LNCAP (cell line): Measurements from ENCODE around the gene DIPK1A.

Experiments used
- CTCF ChIP-seq: fragments of 450-650 bp; IDR thresholded peaks from 2 replicates; pipeline ENCODE4 v1.5.1; 2017; ENCODE audit warnings: mild to moderate bottlenecking

Gene DIPK1A

DNA sequence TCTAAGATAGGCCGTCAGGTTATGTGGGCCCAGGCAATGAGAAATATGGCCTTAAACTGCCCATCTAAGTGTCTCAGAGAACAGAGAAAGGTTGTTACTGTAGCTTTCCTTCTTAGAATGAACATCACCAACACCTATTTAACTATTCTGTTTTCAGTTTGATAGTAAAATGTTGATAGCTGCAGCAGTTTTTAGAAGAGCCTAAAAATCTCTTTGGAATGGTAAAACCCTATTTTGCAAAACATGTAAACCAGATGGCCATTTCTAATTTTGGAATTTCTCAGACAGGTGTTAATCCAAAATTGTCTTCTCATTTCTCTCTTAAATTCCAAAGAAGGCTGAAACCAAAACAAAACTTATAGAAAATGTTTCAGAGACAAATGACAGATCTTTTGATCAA is 57.5 kb downstream of the DIPK1A start:
- TF ChIP-seq CTCF: no peak

GRCh38 chr1:92902406-92902744 is 58.9 kb downstream of the DIPK1A start:
- no peak for TF ChIP-seq CTCF

DNA sequence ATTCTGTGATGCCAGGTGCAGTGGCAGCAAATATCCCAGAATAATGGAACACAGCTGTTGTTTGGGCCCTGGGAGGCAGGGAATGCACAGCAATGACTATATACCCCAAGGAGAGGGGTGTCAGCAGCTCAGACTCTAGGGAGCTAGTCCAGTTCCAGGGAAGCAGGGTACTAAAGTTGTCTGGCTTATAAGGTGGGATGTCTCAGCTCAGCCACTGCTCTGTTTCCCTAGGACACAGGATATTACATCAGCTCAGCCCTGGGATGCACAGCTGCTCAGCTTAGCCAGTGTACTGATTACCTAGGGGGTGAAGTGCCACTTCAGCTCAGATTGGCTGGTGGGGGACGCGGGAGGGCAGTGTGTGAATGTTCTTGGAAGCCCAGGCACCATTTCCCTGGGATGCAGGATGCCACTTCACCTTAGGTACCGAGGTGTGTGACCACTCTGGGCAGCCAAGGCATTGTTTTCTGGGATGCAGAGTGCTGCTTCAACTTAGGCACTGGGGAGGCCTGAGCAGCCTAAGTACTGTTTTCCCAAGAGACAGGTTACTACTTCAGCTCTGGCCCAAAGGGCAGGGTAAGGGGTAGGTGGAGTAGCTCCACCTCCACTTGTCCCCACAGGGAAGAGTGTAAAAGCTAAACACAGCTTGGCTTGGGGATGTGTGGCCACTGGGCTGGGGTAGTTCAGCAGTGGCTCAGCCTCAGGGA is 59.4 kb downstream of the DIPK1A start:
- no peak for TF ChIP-seq CTCF

GRCh38 chr1:92901126-92901525 is 60.1 kb downstream of the DIPK1A start:
- TF ChIP-seq CTCF: no peak

DNA sequence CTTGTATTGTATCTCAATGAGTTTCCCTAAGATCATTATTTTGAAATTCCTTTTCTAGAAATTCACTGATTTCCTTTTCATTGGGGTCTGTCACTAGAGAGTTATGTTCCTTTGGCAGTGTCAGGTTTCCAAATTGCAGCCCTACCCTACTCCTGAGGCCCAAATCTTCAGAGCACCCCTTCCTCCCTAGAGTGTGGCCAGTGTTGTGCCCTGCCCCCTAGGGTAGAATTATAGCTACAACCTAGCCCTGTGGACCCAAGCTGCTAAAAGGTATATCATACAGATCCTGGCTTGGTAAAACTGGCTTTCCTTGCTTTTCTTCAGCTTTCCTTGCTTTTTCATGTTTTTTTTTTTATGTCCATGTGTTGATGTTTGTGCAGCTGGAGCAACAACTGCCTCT is 60.7 kb downstream of the DIPK1A start:
- no peak for TF ChIP-seq CTCF

DNA sequence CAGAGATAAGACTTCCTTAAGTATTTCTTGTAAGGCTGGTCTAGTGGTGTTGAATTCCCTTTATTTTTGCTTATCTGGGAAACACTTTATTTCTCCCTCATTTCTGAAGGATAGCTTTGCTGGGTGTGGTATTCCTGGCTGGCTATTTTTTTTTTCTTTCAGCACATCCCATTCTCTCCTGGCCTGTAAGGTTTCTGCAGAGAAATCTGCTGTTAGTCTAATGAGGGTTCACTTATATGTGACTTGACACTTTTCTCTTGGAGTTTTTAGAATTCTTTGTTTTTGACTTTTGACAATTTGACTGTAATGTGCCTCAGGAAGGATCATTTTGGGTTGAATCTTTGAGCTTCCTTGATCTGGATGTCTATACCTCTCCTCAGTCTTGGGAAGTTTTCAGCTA is 61.5 kb downstream of the DIPK1A start:
- no peak for TF ChIP-seq CTCF

- TF ChIP-seq CTCF: no peak
Observed at GRCh38 chr1:92887465-92887864, 73.8 kb downstream of the DIPK1A start.

GRCh38 chr1:92886886-92887419 is 74.3 kb downstream of the DIPK1A start:
- no peak for TF ChIP-seq CTCF
